SK-N-SH treated with all-trans-retinoic acid at 6 μM for 48 hours (cell line): ENCODE measurements around the gene CANT1.

Experiments
- ATAC-seq: fragments of 200-7000 bp; cut with Tn5 transposase; 3 replicates; pipeline ENCODE4 v1.9.1; 2020; ENCODE audit warnings: mild to moderate bottlenecking, moderate library complexity
- ARNTL ChIP-seq: fragments of 450-650 bp; formaldehyde crosslinking; IDR thresholded peaks from 2 replicates; pipeline ENCODE4 v1.5.0; 2020; ENCODE audit warnings: low read depth, mild to moderate bottlenecking, moderate library complexity, borderline replicate concordance
- BACH2 ChIP-seq: fragments of 250-450 bp; sonication (Bioruptor Pico); IDR thresholded peaks from 2 replicates; pipeline ENCODE4 v1.9.0; 2021; ENCODE audit warnings: mild to moderate bottlenecking, borderline replicate concordance
- CSDC2 ChIP-seq: fragments of 250-450 bp; sonication (Bioruptor Pico); IDR thresholded peaks from 2 replicates; pipeline ENCODE4 v1.5.0; 2020; ENCODE audit warnings: mild to moderate bottlenecking, moderate library complexity
- GLIS3 ChIP-seq: fragments of 250-450 bp; sonication (Bioruptor Pico); IDR thresholded peaks from 2 replicates; pipeline ENCODE4 v1.5.0; 2020; ENCODE audit warnings: mild to moderate bottlenecking, moderate library complexity
- ISL1 ChIP-seq: fragments of 250-450 bp; sonication (Bioruptor Pico); IDR thresholded peaks from 2 replicates; pipeline ENCODE4 v2.1.2; 2022; ENCODE audit warnings: mild to moderate bottlenecking, moderate library complexity
- OSR1 ChIP-seq: fragments of 250-450 bp; sonication (Bioruptor Pico); IDR thresholded peaks from 2 replicates; pipeline ENCODE4 v1.8.0; 2022; ENCODE audit warnings: moderate library complexity, mild to moderate bottlenecking, inconsistent platforms
- PPARA ChIP-seq: fragments of 250-450 bp; sonication (Bioruptor Pico); IDR thresholded peaks from 2 replicates; pipeline ENCODE4 v1.5.0; 2020; ENCODE audit warnings: mild to moderate bottlenecking, borderline replicate concordance
- RARB ChIP-seq: fragments of 250-450 bp; sonication (Bioruptor Pico); IDR thresholded peaks from 2 replicates; pipeline ENCODE4 v1.8.0; 2021; ENCODE audit warnings: mild to moderate bottlenecking, moderate library complexity
- SNAI2 ChIP-seq: fragments of 250-450 bp; sonication (Bioruptor Pico); IDR thresholded peaks from 2 replicates; pipeline ENCODE4 v1.5.0; 2020; ENCODE audit warnings: mild to moderate bottlenecking, moderate library complexity
- TCF4 ChIP-seq: fragments of 250-450 bp; sonication (Bioruptor Pico); IDR thresholded peaks from 2 replicates; pipeline ENCODE4 v1.8.0; 2021; ENCODE audit warnings: mild to moderate bottlenecking, moderate library complexity, borderline replicate concordance
- ZC3H10 ChIP-seq: fragments of 250-450 bp; sonication (Bioruptor Pico); IDR thresholded peaks from 2 replicates; pipeline ENCODE4 v1.5.1; 2021; ENCODE audit warnings: mild to moderate bottlenecking, moderate library complexity
- ZFP3 ChIP-seq: fragments of 250-450 bp; sonication (Bioruptor Pico); IDR thresholded peaks from 2 replicates; pipeline ENCODE4 v1.5.0; 2020; ENCODE audit warnings: mild to moderate bottlenecking, moderate library complexity
- ZFP30 ChIP-seq: fragments of 450-650 bp; formaldehyde crosslinking; IDR thresholded peaks from 2 replicates; pipeline ENCODE4 v1.5.0; 2022; ENCODE audit warnings: mild to moderate bottlenecking, moderate library complexity
- ZNF565 ChIP-seq: fragments of 450-650 bp; formaldehyde crosslinking; conservative IDR thresholded peaks from 2 replicates; pipeline ENCODE4 v1.5.0; 2020; ENCODE audit warnings: low read depth, mild to moderate bottlenecking, moderate library complexity
- ZNF70 ChIP-seq: fragments of 450-650 bp; formaldehyde crosslinking; IDR thresholded peaks from 2 replicates; pipeline ENCODE4 v1.5.0; 2020; ENCODE audit warnings: mild to moderate bottlenecking, moderate library complexity
- ZNF8 ChIP-seq: fragments of 450-650 bp; formaldehyde crosslinking; IDR thresholded peaks from 2 replicates; pipeline ENCODE4 v1.5.0; 2020; ENCODE audit warnings: mild to moderate bottlenecking, moderate library complexity
- TF ChIP-seq, protein P1 (sequence below): fragments of 250-450 bp; sonication (Bioruptor Pico); IDR thresholded peaks from 2 replicates; pipeline ENCODE4 v1.5.1; 2020; ENCODE audit warnings: low read depth, mild to moderate bottlenecking, moderate library complexity
- TF ChIP-seq, protein P2 (sequence below): fragments of 250-450 bp; sonication (Bioruptor Pico); IDR thresholded peaks from 2 replicates; pipeline ENCODE4 v1.5.0; 2020; ENCODE audit warnings: mild to moderate bottlenecking, moderate library complexity
- TF ChIP-seq, protein P3 (sequence below): fragments of 250-450 bp; sonication (Bioruptor Pico); IDR thresholded peaks from 2 replicates; pipeline ENCODE4 v1.5.1; 2021; ENCODE audit warnings: mild to moderate bottlenecking, moderate library complexity
- TF ChIP-seq, protein P4 (sequence below): fragments of 250-450 bp; sonication (Bioruptor Pico); IDR thresholded peaks from 2 replicates; pipeline ENCODE4 v1.8.0; 2020; ENCODE audit warnings: mild to moderate bottlenecking, moderate library complexity, borderline replicate concordance
- TF ChIP-seq, protein P5 (sequence below): fragments of 250-450 bp; sonication (Bioruptor Pico); IDR thresholded peaks from 2 replicates; pipeline ENCODE4 v1.8.0; 2021; ENCODE audit warnings: low read depth, mild to moderate bottlenecking, moderate library complexity, borderline replicate concordance

The CANT1 gene

DNA sequence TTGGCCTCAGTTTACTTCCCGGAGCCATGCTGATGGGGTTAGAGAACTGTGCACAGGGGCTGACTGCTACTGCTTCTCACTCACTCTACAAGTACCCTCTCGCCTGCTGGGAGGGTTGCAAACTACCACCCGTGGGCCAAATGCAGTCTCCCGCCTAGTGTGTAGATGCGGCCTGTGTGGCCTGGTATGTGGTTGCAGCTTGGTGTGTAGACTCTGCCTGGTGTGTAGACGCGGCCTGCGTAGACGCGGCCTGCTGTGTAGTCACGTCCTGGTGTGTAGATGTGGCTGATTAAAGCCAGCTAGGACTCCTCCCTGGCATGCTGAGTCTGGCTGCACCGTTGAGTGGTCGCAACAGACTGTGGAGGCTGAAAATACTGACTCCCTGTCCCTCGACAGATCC lies 7.3 kb downstream of the CANT1 start:
- TF ChIP-seq, protein P1, sequence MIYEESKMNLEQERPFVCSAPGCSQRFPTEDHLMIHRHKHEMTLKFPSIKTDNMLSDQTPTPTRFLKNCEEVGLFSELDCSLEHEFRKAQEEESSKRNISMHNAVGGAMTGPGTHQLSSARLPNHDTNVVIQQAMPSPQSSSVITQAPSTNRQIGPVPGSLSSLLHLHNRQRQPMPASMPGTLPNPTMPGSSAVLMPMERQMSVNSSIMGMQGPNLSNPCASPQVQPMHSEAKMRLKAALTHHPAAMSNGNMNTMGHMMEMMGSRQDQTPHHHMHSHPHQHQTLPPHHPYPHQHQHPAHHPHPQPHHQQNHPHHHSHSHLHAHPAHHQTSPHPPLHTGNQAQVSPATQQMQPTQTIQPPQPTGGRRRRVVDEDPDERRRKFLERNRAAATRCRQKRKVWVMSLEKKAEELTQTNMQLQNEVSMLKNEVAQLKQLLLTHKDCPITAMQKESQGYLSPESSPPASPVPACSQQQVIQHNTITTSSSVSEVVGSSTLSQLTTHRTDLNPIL: no peak
- TF ChIP-seq, protein P2, sequence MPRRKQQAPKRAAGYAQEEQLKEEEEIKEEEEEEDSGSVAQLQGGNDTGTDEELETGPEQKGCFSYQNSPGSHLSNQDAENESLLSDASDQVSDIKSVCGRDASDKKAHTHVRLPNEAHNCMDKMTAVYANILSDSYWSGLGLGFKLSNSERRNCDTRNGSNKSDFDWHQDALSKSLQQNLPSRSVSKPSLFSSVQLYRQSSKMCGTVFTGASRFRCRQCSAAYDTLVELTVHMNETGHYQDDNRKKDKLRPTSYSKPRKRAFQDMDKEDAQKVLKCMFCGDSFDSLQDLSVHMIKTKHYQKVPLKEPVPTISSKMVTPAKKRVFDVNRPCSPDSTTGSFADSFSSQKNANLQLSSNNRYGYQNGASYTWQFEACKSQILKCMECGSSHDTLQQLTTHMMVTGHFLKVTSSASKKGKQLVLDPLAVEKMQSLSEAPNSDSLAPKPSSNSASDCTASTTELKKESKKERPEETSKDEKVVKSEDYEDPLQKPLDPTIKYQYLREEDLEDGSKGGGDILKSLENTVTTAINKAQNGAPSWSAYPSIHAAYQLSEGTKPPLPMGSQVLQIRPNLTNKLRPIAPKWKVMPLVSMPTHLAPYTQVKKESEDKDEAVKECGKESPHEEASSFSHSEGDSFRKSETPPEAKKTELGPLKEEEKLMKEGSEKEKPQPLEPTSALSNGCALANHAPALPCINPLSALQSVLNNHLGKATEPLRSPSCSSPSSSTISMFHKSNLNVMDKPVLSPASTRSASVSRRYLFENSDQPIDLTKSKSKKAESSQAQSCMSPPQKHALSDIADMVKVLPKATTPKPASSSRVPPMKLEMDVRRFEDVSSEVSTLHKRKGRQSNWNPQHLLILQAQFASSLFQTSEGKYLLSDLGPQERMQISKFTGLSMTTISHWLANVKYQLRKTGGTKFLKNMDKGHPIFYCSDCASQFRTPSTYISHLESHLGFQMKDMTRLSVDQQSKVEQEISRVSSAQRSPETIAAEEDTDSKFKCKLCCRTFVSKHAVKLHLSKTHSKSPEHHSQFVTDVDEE (CRISPR knock-in tag): no peak
- TF ChIP-seq ZNF8 (CRISPR knock-in tag) (no peak), PPARA (CRISPR knock-in tag) (no peak), ARNTL (no peak), ISL1 (CRISPR knock-in tag) (no peak), SNAI2 (no peak), ZNF70 (CRISPR knock-in tag) (no peak), GLIS3 (CRISPR knock-in tag) (no peak), ZC3H10 (CRISPR knock-in tag) (no peak), OSR1 (CRISPR knock-in tag) (no peak), BACH2 (CRISPR knock-in tag) (no peak)
- TF ChIP-seq, protein P3, sequence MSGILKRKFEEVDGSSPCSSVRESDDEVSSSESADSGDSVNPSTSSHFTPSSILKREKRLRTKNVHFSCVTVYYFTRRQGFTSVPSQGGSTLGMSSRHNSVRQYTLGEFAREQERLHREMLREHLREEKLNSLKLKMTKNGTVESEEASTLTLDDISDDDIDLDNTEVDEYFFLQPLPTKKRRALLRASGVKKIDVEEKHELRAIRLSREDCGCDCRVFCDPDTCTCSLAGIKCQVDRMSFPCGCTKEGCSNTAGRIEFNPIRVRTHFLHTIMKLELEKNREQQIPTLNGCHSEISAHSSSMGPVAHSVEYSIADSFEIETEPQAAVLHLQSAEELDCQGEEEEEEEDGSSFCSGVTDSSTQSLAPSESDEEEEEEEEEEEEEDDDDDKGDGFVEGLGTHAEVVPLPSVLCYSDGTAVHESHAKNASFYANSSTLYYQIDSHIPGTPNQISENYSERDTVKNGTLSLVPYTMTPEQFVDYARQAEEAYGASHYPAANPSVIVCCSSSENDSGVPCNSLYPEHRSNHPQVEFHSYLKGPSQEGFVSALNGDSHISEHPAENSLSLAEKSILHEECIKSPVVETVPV: no peak
- TF ChIP-seq, protein P4, sequence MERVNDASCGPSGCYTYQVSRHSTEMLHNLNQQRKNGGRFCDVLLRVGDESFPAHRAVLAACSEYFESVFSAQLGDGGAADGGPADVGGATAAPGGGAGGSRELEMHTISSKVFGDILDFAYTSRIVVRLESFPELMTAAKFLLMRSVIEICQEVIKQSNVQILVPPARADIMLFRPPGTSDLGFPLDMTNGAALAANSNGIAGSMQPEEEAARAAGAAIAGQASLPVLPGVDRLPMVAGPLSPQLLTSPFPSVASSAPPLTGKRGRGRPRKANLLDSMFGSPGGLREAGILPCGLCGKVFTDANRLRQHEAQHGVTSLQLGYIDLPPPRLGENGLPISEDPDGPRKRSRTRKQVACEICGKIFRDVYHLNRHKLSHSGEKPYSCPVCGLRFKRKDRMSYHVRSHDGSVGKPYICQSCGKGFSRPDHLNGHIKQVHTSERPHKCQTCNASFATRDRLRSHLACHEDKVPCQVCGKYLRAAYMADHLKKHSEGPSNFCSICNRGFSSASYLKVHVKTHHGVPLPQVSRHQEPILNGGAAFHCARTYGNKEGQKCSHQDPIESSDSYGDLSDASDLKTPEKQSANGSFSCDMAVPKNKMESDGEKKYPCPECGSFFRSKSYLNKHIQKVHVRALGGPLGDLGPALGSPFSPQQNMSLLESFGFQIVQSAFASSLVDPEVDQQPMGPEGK (CRISPR knock-in tag): no peak
- no peak for ATAC-seq

DNA sequence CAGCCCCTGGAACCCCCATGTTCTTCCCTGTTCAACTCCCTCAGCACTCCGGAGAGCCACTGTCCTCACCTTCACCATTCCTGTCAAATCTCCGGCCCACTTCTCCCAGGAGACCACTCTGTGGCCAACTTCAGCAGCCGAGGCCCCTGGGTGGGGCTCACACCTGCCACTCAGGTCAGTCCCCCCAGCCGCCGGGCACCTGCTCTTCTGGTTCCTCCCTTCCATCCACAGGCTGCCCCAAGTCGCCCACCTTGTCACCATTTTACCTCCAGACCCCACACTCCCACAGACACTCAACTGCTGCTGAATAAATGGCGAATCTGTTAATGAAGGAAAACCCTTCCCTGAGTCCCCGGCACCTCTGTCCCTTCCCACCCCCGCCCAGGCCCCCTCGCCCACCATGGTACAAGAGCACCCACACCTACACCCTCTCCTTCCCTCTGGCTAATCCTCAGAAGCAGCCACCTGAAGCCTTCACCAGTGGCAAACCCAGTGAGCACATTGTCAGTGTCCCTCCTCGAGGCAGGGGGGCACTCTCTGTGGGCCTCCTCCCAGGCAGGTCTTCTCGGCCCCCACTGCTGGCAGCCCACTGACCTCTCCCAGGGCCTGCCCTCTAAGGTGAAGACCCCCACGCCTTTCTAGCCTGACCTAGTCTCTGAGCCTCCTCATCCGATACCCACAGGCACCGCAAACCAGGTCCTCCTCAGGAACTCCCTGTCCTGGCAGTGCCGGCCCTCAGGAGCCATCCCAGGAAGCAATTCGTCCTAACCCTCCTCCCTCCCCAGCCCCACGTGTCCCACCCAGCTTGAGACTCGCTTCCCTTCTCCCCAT lies 8.2 kb downstream of the CANT1 start:
- TF ChIP-seq, protein P3: no peak
- no peak for TF ChIP-seq BACH2 (CRISPR knock-in tag)
- no peak for TF ChIP-seq ZNF565 (CRISPR knock-in tag)
- TF ChIP-seq ISL1 (CRISPR knock-in tag): no peak
- TF ChIP-seq SNAI2: no peak
- no peak for TF ChIP-seq PPARA (CRISPR knock-in tag)
- TF ChIP-seq ZFP3 (CRISPR knock-in tag): no peak
- no peak for TF ChIP-seq GLIS3 (CRISPR knock-in tag)
- TF ChIP-seq, protein P2 (CRISPR knock-in tag): no peak
- TF ChIP-seq ZFP30 (CRISPR knock-in tag): no peak
- TF ChIP-seq, protein P4 (CRISPR knock-in tag): no peak
- no peak for TF ChIP-seq RARB (CRISPR knock-in tag)
- TF ChIP-seq CSDC2 (CRISPR knock-in tag): no peak
- no peak for TF ChIP-seq ARNTL
- no peak for TF ChIP-seq TCF4 (CRISPR knock-in tag)
- TF ChIP-seq, protein P5, sequence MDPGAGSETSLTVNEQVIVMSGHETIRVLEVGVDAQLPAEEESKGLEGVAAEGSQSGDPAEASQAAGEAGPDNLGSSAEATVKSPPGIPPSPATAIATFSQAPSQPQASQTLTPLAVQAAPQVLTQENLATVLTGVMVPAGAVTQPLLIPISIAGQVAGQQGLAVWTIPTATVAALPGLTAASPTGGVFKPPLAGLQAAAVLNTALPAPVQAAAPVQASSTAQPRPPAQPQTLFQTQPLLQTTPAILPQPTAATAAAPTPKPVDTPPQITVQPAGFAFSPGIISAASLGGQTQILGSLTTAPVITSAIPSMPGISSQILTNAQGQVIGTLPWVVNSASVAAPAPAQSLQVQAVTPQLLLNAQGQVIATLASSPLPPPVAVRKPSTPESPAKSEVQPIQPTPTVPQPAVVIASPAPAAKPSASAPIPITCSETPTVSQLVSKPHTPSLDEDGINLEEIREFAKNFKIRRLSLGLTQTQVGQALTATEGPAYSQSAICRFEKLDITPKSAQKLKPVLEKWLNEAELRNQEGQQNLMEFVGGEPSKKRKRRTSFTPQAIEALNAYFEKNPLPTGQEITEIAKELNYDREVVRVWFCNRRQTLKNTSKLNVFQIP (CRISPR knock-in tag): no peak
- no peak for ATAC-seq
